ENCODE results near the gene SYCN.
"Not testable (repeated sequence)": the region's sequence is repeated elsewhere in the genome, so short reads cannot be mapped to it uniquely, and the experiment has no call there.

Gene SYCN

DNA sequence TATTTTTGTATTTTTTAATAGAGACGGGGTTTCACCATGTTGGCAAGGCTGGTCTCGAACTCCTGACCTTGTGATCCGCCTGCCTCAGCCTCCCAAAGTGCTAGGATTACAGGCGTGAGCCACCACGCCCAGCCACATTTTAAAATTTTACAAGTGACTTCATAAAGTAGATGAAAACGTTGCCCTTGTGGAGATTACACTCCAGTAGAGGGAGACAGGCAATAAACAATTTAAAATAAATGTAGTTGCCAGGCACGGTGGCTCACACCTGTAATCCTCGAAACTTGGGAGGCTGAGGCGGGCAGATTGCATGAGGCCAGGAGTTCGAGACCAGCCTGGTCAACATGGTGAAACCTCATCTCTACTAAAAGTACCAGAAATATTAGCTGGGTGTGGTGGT lies 15.0 kb upstream of the SYCN start:
- not testable (repeated sequence) for H2BK120ac ChIP-seq (ENCODE audit: low read depth, low read length)

DNA sequence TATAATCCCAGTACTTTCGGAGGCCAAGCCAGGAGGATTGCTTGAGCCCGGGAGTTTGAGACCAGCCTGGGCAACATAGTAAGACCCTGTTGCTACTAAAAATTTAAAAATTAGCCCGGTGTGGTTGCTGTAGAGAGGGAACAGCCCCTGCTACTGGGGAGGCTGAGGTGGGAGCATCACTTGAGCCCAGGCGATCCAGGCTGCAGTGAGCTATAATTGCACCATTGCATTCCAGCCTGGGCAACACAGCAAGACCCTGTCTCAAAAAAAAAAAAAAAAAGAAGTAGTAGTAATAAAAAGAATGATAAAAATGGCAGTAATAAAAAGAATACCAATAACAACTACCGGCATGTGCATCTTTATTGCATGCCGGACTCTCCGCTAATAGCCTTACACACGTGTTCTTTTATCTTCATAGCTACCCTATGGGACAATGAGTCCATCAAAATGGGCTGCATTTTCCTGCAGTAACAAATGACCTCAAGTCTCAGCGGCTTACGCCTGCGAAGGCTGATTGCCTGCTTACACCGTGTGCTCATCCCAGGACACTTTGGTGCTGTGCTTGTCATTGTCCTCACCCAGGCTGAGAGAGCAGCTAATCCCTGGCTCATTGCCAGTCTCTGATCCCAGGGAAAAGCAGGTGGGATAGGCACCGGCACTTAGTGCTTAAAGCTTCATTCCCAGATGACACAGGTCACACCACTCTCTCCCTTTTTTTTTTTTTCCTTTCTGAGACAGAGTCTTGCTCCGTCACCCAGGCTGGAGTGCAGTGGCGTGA lies 14.4 kb upstream of the SYCN start:
- Histone ChIP-seq H2BK120ac (ENCODE audit: low read depth, low read length) (no peak overlapping the region), H3K27ac (ENCODE audit: low read length, poor library complexity, severe bottlenecking) (no peak overlapping the region), H2AK5ac (ENCODE audit: low read length, severe bottlenecking) (no peak overlapping the region), H3K4me1 (ENCODE audit: control insufficient read depth, insufficient read depth, low read depth, low read length) (no peaks in the 10 kb centered on the region), H3K4me2 (ENCODE audit: low read length, poor library complexity, severe bottlenecking) (no peak overlapping the region), H4K91ac (ENCODE audit: low read length) (no peak overlapping the region), H2BK12ac (ENCODE audit: low read length in 2 of 2) (no peak overlapping the region), H3K79me1 (replicated peaks; ENCODE audit: low read length, poor library complexity, severe bottlenecking) (no peaks in the 10 kb centered on the region), H2AFZ (ENCODE audit: low read depth, low read length) (no peak overlapping the region), H3K9ac (ENCODE audit: low read length) (no peak overlapping the region), H3K4ac (ENCODE audit: low read depth in 1 of 2, low read length in 2 of 2) (no peak overlapping the region), H3K36me3 (ENCODE audit: control insufficient read depth in 1 of 2, insufficient read depth in 2 of 2, low read depth in 1 of 2, low read length in 2 of 2) (no peaks in the 10 kb centered on the region), H3K14ac (ENCODE audit: low read length in 2 of 2) (no peak overlapping the region), H3K9me3 (ENCODE audit: control insufficient read depth, low read length) (peaks cover 9% of the 10 kb centered on the region), H3K27me3 (ENCODE audit: control insufficient read depth in 1 of 2, insufficient read depth in 1 of 2, low read length in 2 of 2) (peaks cover 9 to 30% of the 10 kb centered on the region in 2 experiments), H3K18ac (ENCODE audit: low read depth in 1 of 2, low read length in 2 of 2) (no peak overlapping the region), H2BK5ac (ENCODE audit: low read depth, low read length, poor library complexity, severe bottlenecking) (no peak overlapping the region), H4K8ac (ENCODE audit: low read length) (no peak overlapping the region), H2BK15ac (ENCODE audit: low read depth, poor library complexity, severe bottlenecking) (no peak overlapping the region), H3K4me3 (ENCODE audit: insufficient read depth in 1 of 2, low read depth in 1 of 2, low read length in 2 of 2) (no peak overlapping the region), H3K23ac (ENCODE audit: low read length in 2 of 2) (no peak overlapping the region)
- 87% methylated on average over 14 of the region's 15 CpGs for WGBS
- no peak for DNase-seq

More for the DNA sequence above, 15.0 kb upstream of the SYCN start:
- H4K91ac ChIP-seq (ENCODE audit: low read length); H3K14ac ChIP-seq (ENCODE audit: low read length in 2 of 2); DNase-seq; H2BK5ac ChIP-seq (ENCODE audit: low read depth, low read length, poor library complexity, severe bottlenecking); H3K4me3 ChIP-seq (ENCODE audit: insufficient read depth in 1 of 2, low read depth in 1 of 2, low read length in 2 of 2); H3K4me2 ChIP-seq (ENCODE audit: low read length, poor library complexity, severe bottlenecking); H2AK5ac ChIP-seq (ENCODE audit: low read length, severe bottlenecking); H3K4me1 ChIP-seq (ENCODE audit: control insufficient read depth, insufficient read depth, low read depth, low read length); H2BK12ac ChIP-seq (ENCODE audit: low read length in 2 of 2); H4K8ac ChIP-seq (ENCODE audit: low read length); H3K79me1 ChIP-seq (replicated peaks; ENCODE audit: low read length, poor library complexity, severe bottlenecking); H2AFZ ChIP-seq (ENCODE audit: low read depth, low read length); H3K23ac ChIP-seq (ENCODE audit: low read length in 2 of 2); H3K18ac ChIP-seq (ENCODE audit: low read depth in 1 of 2, low read length in 2 of 2); H3K4ac ChIP-seq (ENCODE audit: low read depth in 1 of 2, low read length in 2 of 2); H2BK15ac ChIP-seq (ENCODE audit: low read depth, poor library complexity, severe bottlenecking); H3K9ac ChIP-seq (ENCODE audit: low read length); H3K9me3 ChIP-seq (ENCODE audit: control insufficient read depth, low read length); H3K27ac ChIP-seq (ENCODE audit: low read length, poor library complexity, severe bottlenecking); H3K36me3 ChIP-seq (ENCODE audit: control insufficient read depth in 1 of 2, insufficient read depth in 2 of 2, low read depth in 1 of 2, low read length in 2 of 2): not testable (repeated sequence)
- H3K27me3 ChIP-seq (ENCODE audit: control insufficient read depth in 1 of 2, insufficient read depth in 1 of 2, low read length in 2 of 2): peaks cover 9 to 37% of the 10 kb centered on the region in 2 experiments
- WGBS: 73% methylated on average over 9 of the region's 10 CpGs

DNA sequence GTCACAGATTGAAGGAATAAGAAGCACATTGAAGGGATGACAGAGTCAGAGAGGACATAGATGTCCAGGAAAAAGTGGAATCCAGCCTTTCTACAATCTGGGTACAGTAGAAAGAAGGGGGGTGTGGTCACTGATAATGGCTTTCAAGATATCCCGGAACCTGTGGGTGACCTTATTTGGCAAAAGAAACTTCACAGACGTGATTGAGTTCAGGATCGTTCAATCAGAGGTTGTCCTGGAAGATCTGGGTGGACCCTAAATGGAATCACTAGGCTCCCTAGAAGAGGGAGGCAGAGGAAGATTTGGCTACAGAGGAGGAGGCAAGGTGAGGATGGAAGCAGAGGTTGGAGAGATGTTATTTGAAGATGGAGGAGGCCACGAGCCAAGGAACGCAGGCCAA lies 13.0 kb upstream of the SYCN start:
- no peak overlapping the region for H4K91ac ChIP-seq (ENCODE audit: low read length)
- H4K8ac ChIP-seq (ENCODE audit: low read length): no peak overlapping the region
- H3K18ac ChIP-seq (ENCODE audit: low read depth in 1 of 2, low read length in 2 of 2): no peak overlapping the region

DNA sequence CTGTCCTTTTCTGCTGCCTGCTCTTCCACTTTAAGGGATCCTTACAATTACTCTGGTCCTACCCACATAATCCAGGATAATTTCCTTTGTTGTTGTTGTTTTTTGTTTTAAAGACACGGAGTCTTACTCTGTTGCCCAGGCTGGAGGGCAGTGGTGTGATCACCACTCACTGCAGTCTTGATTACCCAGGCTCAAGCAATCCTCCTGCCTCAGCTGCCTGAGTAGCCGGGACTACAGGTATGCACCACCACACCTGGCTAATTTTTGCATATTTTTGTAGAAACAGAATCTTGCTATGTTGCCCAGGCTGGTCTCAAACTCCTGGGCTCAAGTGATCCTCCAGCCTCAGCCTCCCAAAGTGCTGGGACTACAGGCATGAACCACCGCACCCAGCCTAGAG lies 11.3 kb upstream of the SYCN start:
- H3K18ac ChIP-seq (ENCODE audit: low read depth in 1 of 2, low read length in 2 of 2): not testable (repeated sequence)

More for the DNA sequence above, 13.0 kb upstream of the SYCN start:
- Histone ChIP-seq H3K36me3 (ENCODE audit: control insufficient read depth in 1 of 2, insufficient read depth in 2 of 2, low read depth in 1 of 2, low read length in 2 of 2) (no peaks in the 10 kb centered on the region), H2BK5ac (ENCODE audit: low read depth, low read length, poor library complexity, severe bottlenecking) (no peak overlapping the region), H2AK5ac (ENCODE audit: low read length, severe bottlenecking) (no peak overlapping the region), H3K4ac (ENCODE audit: low read depth in 1 of 2, low read length in 2 of 2) (no peak overlapping the region), H3K4me1 (ENCODE audit: control insufficient read depth, insufficient read depth, low read depth, low read length) (no peaks in the 10 kb centered on the region), H3K9me3 (ENCODE audit: control insufficient read depth, low read length) (peaks cover 9% of the 10 kb centered on the region), H2BK12ac (ENCODE audit: low read length in 2 of 2) (no peak overlapping the region), H2AFZ (ENCODE audit: low read depth, low read length) (no peak overlapping the region), H3K79me1 (replicated peaks; ENCODE audit: low read length, poor library complexity, severe bottlenecking) (no peaks in the 10 kb centered on the region), H3K27me3 (ENCODE audit: control insufficient read depth in 1 of 2, insufficient read depth in 1 of 2, low read length in 2 of 2) (peaks cover 14 to 26% of the 10 kb centered on the region in 2 experiments), H3K4me3 (ENCODE audit: insufficient read depth in 1 of 2, low read depth in 1 of 2, low read length in 2 of 2) (no peak overlapping the region), H3K9ac (ENCODE audit: low read length) (no peak overlapping the region), H3K14ac (ENCODE audit: low read length in 2 of 2) (no peak overlapping the region), H3K23ac (ENCODE audit: low read length in 2 of 2) (no peak overlapping the region), H2BK120ac (ENCODE audit: low read depth, low read length) (no peak overlapping the region), H3K27ac (ENCODE audit: low read length, poor library complexity, severe bottlenecking) (no peak overlapping the region), H3K4me2 (ENCODE audit: low read length, poor library complexity, severe bottlenecking) (no peak overlapping the region), H2BK15ac (ENCODE audit: low read depth, poor library complexity, severe bottlenecking) (no peak overlapping the region)
- 80% methylated on average over 5 of the region's 5 CpGs for WGBS
- no peak for DNase-seq

More for the DNA sequence above, 11.3 kb upstream of the SYCN start:
- H3K9me3 ChIP-seq (ENCODE audit: control insufficient read depth, low read length); H3K4ac ChIP-seq (ENCODE audit: low read depth in 1 of 2, low read length in 2 of 2); H3K27ac ChIP-seq (ENCODE audit: low read length, poor library complexity, severe bottlenecking); H3K9ac ChIP-seq (ENCODE audit: low read length); H3K4me3 ChIP-seq (ENCODE audit: insufficient read depth in 1 of 2, low read depth in 1 of 2, low read length in 2 of 2); H2BK120ac ChIP-seq (ENCODE audit: low read depth, low read length); H4K91ac ChIP-seq (ENCODE audit: low read length); H2AFZ ChIP-seq (ENCODE audit: low read depth, low read length); H3K36me3 ChIP-seq (ENCODE audit: control insufficient read depth in 1 of 2, insufficient read depth in 2 of 2, low read depth in 1 of 2, low read length in 2 of 2); H3K4me2 ChIP-seq (ENCODE audit: low read length, poor library complexity, severe bottlenecking); H3K23ac ChIP-seq (ENCODE audit: low read length in 2 of 2); H2BK5ac ChIP-seq (ENCODE audit: low read depth, low read length, poor library complexity, severe bottlenecking); H3K4me1 ChIP-seq (ENCODE audit: control insufficient read depth, insufficient read depth, low read depth, low read length); H2BK12ac ChIP-seq (ENCODE audit: low read length in 2 of 2); H2AK5ac ChIP-seq (ENCODE audit: low read length, severe bottlenecking); H3K14ac ChIP-seq (ENCODE audit: low read length in 2 of 2); H3K79me1 ChIP-seq (replicated peaks; ENCODE audit: low read length, poor library complexity, severe bottlenecking); DNase-seq; H2BK15ac ChIP-seq (ENCODE audit: low read depth, poor library complexity, severe bottlenecking); H4K8ac ChIP-seq (ENCODE audit: low read length): not testable (repeated sequence)
- peaks cover 17 to 30% of the 10 kb centered on the region in 2 experiments for H3K27me3 ChIP-seq (ENCODE audit: control insufficient read depth in 1 of 2, insufficient read depth in 1 of 2, low read length in 2 of 2)
- 79% methylated on average over 3 of the region's 3 CpGs for WGBS
